Fibroblast of peridontal ligament (primary cell): ENCODE results near the gene PRR15.
"Not testable (repeated sequence)": the region's sequence is repeated elsewhere in the genome, so short reads cannot be mapped to it uniquely, and the experiment has no call there.

Experiments used
- DNase-seq: peaks from one replicate; pipeline ENCODE4 v3.0.0-alpha.2; 2010; ENCODE audit errors: extremely low read depth

PRR15 gene

GRCh38 chr7:29563590-29564495, at the start of gene PRR15:
Gene PRR15, plus strand, starts transcription at chr7:29563835. Its CDS starts 2,495 bp downstream, at chr7:29566330.
- peak; percentile 2 for DNase-seq

- DNase-seq = no peak
Observed at GRCh38 chr7:29516491-29516890, 47.1 kb upstream of the PRR15 start.

GRCh38 chr7:29518616-29519015, 45.0 kb upstream of the PRR15 start:
- DNase-seq = no peak

- no peak for DNase-seq
Observed at GRCh38 chr7:29523728-29524127, 39.9 kb upstream of the PRR15 start.

GRCh38 chr7:29527505-29528108, 36.0 kb upstream of the PRR15 start:
- no peak for DNase-seq

GRCh38 chr7:29528526-29528925, 35.1 kb upstream of the PRR15 start:
- not testable (repeated sequence) for DNase-seq

GRCh38 chr7:29538389-29538788, 25.2 kb upstream of the PRR15 start:
- DNase-seq = peak; percentile 1

GRCh38 chr7:29539471-29539870, 24.2 kb upstream of the PRR15 start:
- DNase-seq = no peak

GRCh38 chr7:29547421-29547820, 16.2 kb upstream of the PRR15 start:
- DNase-seq = no peak

GRCh38 chr7:29548823-29549222, 14.8 kb upstream of the PRR15 start:
- DNase-seq = no peak

- no peak for DNase-seq
Observed at GRCh38 chr7:29552392-29552791, 11.2 kb upstream of the PRR15 start.

GRCh38 chr7:29555061-29555460, 8.6 kb upstream of the PRR15 start:
- DNase-seq = no peak

- DNase-seq = no peak
Observed at GRCh38 chr7:29556405-29557195, 7.0 kb upstream of the PRR15 start.

GRCh38 chr7:29557954-29558353, 5.7 kb upstream of the PRR15 start:
- DNase-seq = no peak

- no peak for DNase-seq
Observed at GRCh38 chr7:29561271-29561670, 2.4 kb upstream of the PRR15 start.

GRCh38 chr7:29562307-29562706, 1.3 kb upstream of the PRR15 start:
- no peak for DNase-seq

GRCh38 chr7:29564496-29565223, 1.0 kb downstream of the PRR15 start:
- peak; percentile 23 for DNase-seq

- DNase-seq = peak; percentile 33
Observed at GRCh38 chr7:29565224-29565630, 1.6 kb downstream of the PRR15 start.

- no peak for DNase-seq
Observed at GRCh38 chr7:29565634-29565981, 2.0 kb downstream of the PRR15 start.

GRCh38 chr7:29565982-29566746, 2.5 kb downstream of the PRR15 start:
- DNase-seq = no peak

GRCh38 chr7:29567174-29567573, 3.5 kb downstream of the PRR15 start:
- DNase-seq = no peak
